Fibroblast of upper back skin (primary cell): Measurements from ENCODE around the gene VPS36.
A peak's percentile ranks its signal among the peaks of the same experiment; 100 is the strongest.
"Not testable (repeated sequence)": the region's sequence is repeated elsewhere in the genome, so short reads cannot be mapped to it uniquely, and the experiment has no call there.

Source experiments
- DNase-seq: peaks from one replicate; pipeline ENCODE4 v3.0.0-alpha.2; 2013

VPS36 gene

GRCh38 chr13:52450012-52450792, at the start of gene VPS36:
Gene VPS36 (minus strand): TSS chr13:52450634. CDS start chr13:52450594, 40 bp downstream.
- peak; percentile 92 for DNase-seq

- DNase-seq, result not testable (repeated sequence)
Measured at GRCh38 chr13:52497979-52498378, 47.5 kb upstream of the VPS36 start.

- not testable (repeated sequence) for DNase-seq
Measured at GRCh38 chr13:52494241-52494640, 43.8 kb upstream of the VPS36 start.

- DNase-seq, result not testable (repeated sequence)
Measured at GRCh38 chr13:52491015-52491414, 40.6 kb upstream of the VPS36 start.

GRCh38 chr13:52488763-52489162, 38.3 kb upstream of the VPS36 start:
- DNase-seq, result not testable (repeated sequence)

- DNase-seq, result not testable (repeated sequence)
Measured at GRCh38 chr13:52487078-52487477, 36.6 kb upstream of the VPS36 start.

GRCh38 chr13:52480677-52481428, 30.4 kb upstream of the VPS36 start:
- DNase-seq, result not testable (repeated sequence)

GRCh38 chr13:52468487-52468886, 18.1 kb upstream of the VPS36 start:
- DNase-seq, result not testable (repeated sequence)

GRCh38 chr13:52463526-52463925, 13.1 kb upstream of the VPS36 start:
- no peak for DNase-seq

GRCh38 chr13:52461265-52461664, 10.8 kb upstream of the VPS36 start:
- DNase-seq, result no peak

GRCh38 chr13:52459668-52460067, 9.2 kb upstream of the VPS36 start:
- DNase-seq, result peak; percentile 52

- peak; percentile 58 for DNase-seq
Measured at GRCh38 chr13:52455677-52456041, 5.2 kb upstream of the VPS36 start.

- DNase-seq, result peak; percentile 91
Measured at GRCh38 chr13:52454820-52455676, 4.6 kb upstream of the VPS36 start, which contains the start of gene CKAP2. Gene CKAP2 (plus strand): TSS chr13:52455478. CDS start chr13:52455557, 79 bp downstream.

- DNase-seq, result no peak
Measured at GRCh38 chr13:52454459-52454819, 4.0 kb upstream of the VPS36 start.

- DNase-seq, result no peak
Measured at GRCh38 chr13:52452470-52452869, 2.0 kb upstream of the VPS36 start.

- no peak for DNase-seq
Measured at GRCh38 chr13:52451135-52451804, 836 bp upstream of the VPS36 start.

- no peak for DNase-seq
Measured at GRCh38 chr13:52450793-52451116, 321 bp upstream of the VPS36 start.

- DNase-seq, result peak; percentile 3
Measured at GRCh38 chr13:52449331-52450011, 963 bp downstream of the VPS36 start.

- DNase-seq, result no peak
Measured at GRCh38 chr13:52447815-52448552, 2.5 kb downstream of the VPS36 start.

GRCh38 chr13:52447354-52447753, 3.1 kb downstream of the VPS36 start:
- no peak for DNase-seq

GRCh38 chr13:52446265-52446664, 4.2 kb downstream of the VPS36 start:
- DNase-seq, result no peak
